Fibroblast of skin of abdomen (primary cell): Measurements from ENCODE around the gene OR4M2. TPM values are rescaled to one million over a fixed set of nuclear protein-coding genes. Genes with fewer than 3 reads are reported as not detected.
"Not testable (repeated sequence)": the region's sequence is repeated elsewhere in the genome, so short reads cannot be mapped to it uniquely, and the experiment has no call there.

Experiments
- DNase-seq: peaks from one replicate; pipeline ENCODE4 v3.0.0-alpha.2; 2013
- polyA plus RNA-seq, 2 experiments: library from polyadenylated mRNA; unstranded; fragments of 120-200 nt; gene quantifications; one replicate each; pipeline ENCODE4 v1.2.1, GENCODE V29; 2013; ENCODE audit not compliant: insufficient read length in 2 of 2

The OR4M2 gene, protein sequence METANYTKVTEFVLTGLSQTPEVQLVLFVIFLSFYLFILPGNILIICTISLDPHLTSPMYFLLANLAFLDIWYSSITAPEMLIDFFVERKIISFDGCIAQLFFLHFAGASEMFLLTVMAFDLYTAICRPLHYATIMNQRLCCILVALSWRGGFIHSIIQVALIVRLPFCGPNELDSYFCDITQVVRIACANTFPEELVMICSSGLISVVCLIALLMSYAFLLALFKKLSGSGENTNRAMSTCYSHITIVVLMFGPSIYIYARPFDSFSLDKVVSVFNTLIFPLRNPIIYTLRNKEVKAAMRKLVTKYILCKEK
- polyA plus RNA-seq (2013, experiment 1 of 2; ENCODE audit: insufficient read length): not detected
- polyA plus RNA-seq (2013, experiment 2 of 2; ENCODE audit: insufficient read length): not detected

DNA sequence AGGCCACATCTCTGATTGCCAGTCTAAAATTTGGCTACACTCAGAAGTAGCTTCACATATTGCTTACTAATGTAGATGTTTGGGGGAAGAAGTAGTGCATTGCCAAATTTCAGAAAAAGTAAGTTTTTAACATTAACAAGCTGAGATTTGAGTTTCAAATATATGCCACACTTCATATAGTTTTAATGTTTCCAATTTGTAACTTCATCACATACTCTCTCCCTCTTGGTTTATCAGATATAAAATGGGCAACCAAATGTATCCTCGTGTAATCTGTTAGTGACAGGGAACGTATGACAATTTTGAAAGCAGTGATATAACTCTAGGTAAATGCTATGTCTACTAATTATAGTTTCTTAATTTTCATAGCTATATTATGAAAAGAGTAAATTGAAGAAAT lies at the start of gene OR4M2:
TSS of gene OR4M2 (plus strand) at position 301 of the 400 bp plus-strand sequence. CDS start at position 399, 98 bp downstream.
- not testable (repeated sequence) for DNase-seq

- not testable (repeated sequence) for DNase-seq
These were observed 11.1 kb upstream of the OR4M2 start for GRCh38 chr15:22069267-22069666.

DNA sequence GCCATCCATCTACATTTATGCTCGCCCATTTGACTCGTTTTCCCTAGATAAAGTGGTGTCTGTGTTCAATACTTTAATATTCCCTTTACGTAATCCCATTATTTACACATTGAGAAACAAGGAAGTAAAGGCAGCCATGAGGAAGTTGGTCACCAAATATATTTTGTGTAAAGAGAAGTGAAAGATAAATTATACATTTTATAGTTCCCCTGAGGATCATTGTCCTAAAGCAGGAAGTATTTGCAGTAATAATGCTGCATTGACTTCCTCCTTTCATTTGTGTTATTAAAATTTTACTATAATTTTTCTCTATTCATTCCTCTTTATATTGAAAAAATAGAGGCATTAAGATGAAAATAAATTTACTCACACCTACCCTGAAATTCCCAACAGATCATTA lies 1.1 kb downstream of the OR4M2 start:
- not testable (repeated sequence) for DNase-seq

GRCh38 chr15:22098616-22099253 lies 18.4 kb downstream of the OR4M2 start:
- DNase-seq: not testable (repeated sequence)

GRCh38 chr15:22099289-22099891 lies 19.1 kb downstream of the OR4M2 start:
- DNase-seq: not testable (repeated sequence)

GRCh38 chr15:22122033-22122432 lies 41.7 kb downstream of the OR4M2 start:
- not testable (repeated sequence) for DNase-seq
